KOPT-K1 (cell line): ENCODE measurements around the gene JUP.

ENCODE experiments used
- H3K27ac ChIP-seq: fragments of 200-600 bp; sonication (generic); 2 replicates; pipeline ENCODE4 v1.5.1; 2016; ENCODE audit warnings: antibody characterized with exemption, mild to moderate bottlenecking, low read depth, low read length; ENCODE audit not compliant: poor library complexity, severe bottlenecking
- H3K36me3 ChIP-seq: fragments of 200-600 bp; sonication (generic); 2 replicates; pipeline ENCODE4 v1.5.1; 2017; ENCODE audit warnings: antibody characterized with exemption, mild to moderate bottlenecking, low read length, moderate library complexity; ENCODE audit not compliant: insufficient read depth
- H3K9me3 ChIP-seq: fragments of 200-600 bp; sonication (generic); 2 replicates; pipeline ENCODE4 v1.5.1; 2017; ENCODE audit warnings: antibody characterized with exemption, low read length, mild to moderate bottlenecking; ENCODE audit not compliant: insufficient read depth, poor library complexity, severe bottlenecking

The JUP gene

GRCh38 chr17:41707803-41708669, 78.5 kb downstream of the JUP start:
- Histone ChIP-seq H3K36me3 (no peaks in the 10 kb centered on the region), H3K27ac (no peak overlapping the region), H3K9me3 (no peaks in the 10 kb centered on the region)

GRCh38 chr17:41705271-41705991, 81.1 kb downstream of the JUP start:
- Histone ChIP-seq H3K9me3 (no peaks in the 10 kb centered on the region), H3K27ac (no peak overlapping the region), H3K36me3 (no peaks in the 10 kb centered on the region)
